ENCODE data around the gene PHETA2.
"Not testable (repeated sequence)": the region's sequence is repeated elsewhere in the genome, so short reads cannot be mapped to it uniquely, and the experiment has no call there.

PHETA2 gene

DNA sequence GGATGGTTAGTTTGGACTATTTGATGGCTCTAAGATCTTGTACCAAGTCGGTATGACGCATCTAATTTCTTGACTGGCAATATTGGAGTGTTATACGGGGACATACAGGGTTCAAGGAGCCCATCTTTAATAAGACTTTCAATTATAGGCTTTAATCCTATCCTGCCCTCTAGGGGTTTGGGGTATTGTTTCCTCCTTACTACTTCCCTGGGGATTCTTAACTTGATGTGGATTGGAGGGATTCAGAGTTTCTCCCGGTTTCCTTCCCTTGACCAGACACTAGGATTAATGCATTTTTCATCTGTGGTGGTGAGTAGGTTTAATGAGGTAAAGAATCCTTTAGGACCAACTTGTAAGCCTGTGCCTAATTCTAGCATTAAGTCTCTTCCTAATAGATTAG is 37.8 kb downstream of the PHETA2 start:
- no peak for DNase-seq

GRCh38 chr22:42112793-42113192 is 38.7 kb downstream of the PHETA2 start:
- not testable (repeated sequence) for DNase-seq

- no peak for DNase-seq
These were observed 40.7 kb downstream of the PHETA2 start for GRCh38 chr22:42114721-42115120.

- not testable (repeated sequence) for DNase-seq
These were observed 41.4 kb downstream of the PHETA2 start for GRCh38 chr22:42115420-42115830.

DNA sequence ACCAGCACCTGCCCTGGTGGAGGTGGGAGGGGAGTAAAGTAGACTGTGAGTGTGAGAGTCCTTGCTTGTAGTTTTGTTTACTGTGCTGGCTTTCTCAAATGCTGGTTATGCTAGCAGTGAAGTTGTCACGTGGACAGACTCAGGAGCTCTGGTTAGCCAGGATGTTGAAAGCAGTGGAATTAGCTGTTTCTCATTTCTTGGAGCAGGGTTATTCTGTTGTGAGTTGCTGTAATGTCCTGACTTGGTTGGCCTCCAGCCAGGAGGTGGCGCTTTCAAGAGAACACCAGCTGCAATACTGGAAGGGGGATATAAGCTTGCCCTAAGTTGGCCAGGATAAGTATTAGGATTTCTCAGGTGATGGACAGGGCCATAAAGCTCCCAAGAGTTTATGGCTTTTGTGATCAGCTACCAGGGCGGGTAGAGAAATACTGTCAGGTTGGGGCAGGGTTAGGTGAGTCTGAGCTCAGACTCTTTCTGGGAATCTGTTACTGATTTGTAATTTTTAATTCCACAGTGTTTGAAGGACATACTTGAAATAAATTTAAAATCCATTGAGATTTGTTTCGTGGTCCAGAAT is 42.9 kb downstream of the PHETA2 start:
- DNase-seq, result no peak

DNA sequence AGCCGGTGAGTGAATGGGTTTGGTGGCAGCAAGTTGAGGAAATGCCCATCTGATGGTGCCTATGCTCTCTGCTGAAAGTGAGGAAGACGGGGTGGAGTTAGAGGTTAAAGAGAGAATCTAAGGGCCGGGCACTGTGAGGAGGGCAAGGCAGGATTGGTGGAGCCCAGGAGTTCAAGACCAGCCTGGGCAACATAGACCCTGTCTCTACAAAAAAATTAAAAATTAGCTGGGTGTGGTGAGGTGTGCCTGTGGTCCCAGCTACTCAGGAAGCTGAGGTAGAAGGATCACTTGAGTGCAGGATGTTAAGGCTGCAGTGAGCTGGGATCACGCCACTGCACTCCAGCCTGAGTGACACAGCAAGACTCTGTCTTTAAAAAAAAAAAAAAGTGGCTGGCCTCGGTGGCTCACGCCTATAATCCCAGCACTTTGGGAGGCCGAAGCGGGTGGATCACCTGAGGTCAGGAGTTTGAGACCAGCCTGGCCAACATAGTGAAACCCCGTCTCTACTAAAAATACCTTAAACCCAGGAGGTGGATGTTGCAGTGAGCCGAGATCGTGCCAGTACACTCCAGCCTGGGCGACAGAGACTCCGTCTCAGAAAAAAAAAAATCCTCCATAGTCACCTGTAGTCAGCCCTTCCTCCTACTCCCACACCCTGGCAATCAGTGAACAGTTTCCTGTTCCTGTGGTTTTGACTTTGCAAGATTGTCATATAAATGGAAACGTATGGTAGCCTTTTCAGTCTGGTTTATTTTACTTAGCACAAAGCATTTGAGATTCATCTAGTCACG is 46.4 kb downstream of the PHETA2 start:
- not testable (repeated sequence) for DNase-seq

DNA sequence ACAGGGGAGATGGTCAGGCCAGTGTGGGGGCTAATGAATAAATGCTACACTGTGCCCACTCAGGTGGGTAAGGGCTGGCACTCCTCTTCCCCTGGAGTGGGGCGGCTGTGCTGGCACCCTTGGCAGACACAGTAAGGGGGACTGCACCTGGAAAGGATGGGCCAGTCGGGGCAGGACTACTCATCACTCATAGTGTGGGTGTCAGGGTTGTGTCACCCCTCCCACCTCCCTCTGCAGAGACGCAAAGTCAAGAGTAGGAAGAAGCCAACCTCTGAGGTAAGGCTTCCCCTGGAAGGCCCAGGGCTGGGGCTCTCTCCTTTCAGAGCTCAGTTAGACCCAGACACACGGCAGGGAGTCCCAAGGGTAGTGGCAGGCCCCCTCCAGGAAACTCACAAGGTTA is 49.5 kb downstream of the PHETA2 start:
- DNase-seq, result not testable (repeated sequence)

GRCh38 chr22:42127606-42128005 is 53.6 kb downstream of the PHETA2 start:
- no peak for DNase-seq

- DNase-seq, result not testable (repeated sequence)
These were observed 54.0 kb downstream of the PHETA2 start for GRCh38 chr22:42128007-42128406.
